Transverse colon (tissue), 4 donors: ENCODE data around the gene IL17C. TPM values are rescaled to one million over a fixed set of nuclear protein-coding genes. Genes with fewer than 3 reads are reported as not detected.
A peak's percentile ranks its signal among the peaks of the same experiment; 100 is the strongest.

Experiments used
- DNase-seq: peaks from one replicate; pipeline ENCODE4 v3.0.0-alpha.2; 2019
- H3K27ac ChIP-seq, 4 donors: fragments of 200-600 bp; sonication (generic); 2 replicates each; pipeline ENCODE4 v1.5.1; 2016 to 2018; ENCODE audit warnings: inconsistent platforms in 4 of 4
- H3K27me3 ChIP-seq: fragments of 200-600 bp; sonication (generic); 2 replicates; pipeline ENCODE4 v1.5.1; 2017; ENCODE audit warnings: inconsistent platforms
- H3K36me3 ChIP-seq, 4 donors: fragments of 200-600 bp; sonication (generic); 2 replicates each; pipeline ENCODE4 v1.5.1; 2017 to 2019; ENCODE audit warnings: inconsistent platforms in 4 of 4
- H3K4me1 ChIP-seq, 4 donors: fragments of 200-600 bp; sonication (generic); 2 replicates each; pipeline ENCODE4 v1.5.1; 2017 to 2020; ENCODE audit warnings: inconsistent platforms in 4 of 4
- H3K4me3 ChIP-seq, 4 donors: fragments of 200-600 bp; sonication (generic); 1 replicate in 1 of 4; 2 replicates in 3 of 4; pipeline versions ENCODE4 v1.5.1 to v1.6.1; 2017 to 2019; ENCODE audit warnings: inconsistent platforms in 4 of 4
- H3K9me3 ChIP-seq, 2 donors: fragments of 200-600 bp; sonication (generic); 2 replicates each; pipeline ENCODE4 v1.5.1; 2017 to 2019; ENCODE audit warnings: inconsistent platforms in 2 of 2
- EP300 ChIP-seq: sonication (generic); formaldehyde crosslinking; IDR thresholded peaks from one replicate; pipeline ENCODE4 v1.6.1; 2017; ENCODE audit warnings: antibody characterized with exemption, low read depth
- POLR2A ChIP-seq: fragments of 450-650 bp; IDR thresholded peaks from one replicate; pipeline ENCODE4 v1.6.1; 2016; ENCODE audit warnings: antibody characterized with exemption, mild to moderate bottlenecking, moderate library complexity
- POLR2AphosphoS5 ChIP-seq, 3 donors: sonication (generic); formaldehyde crosslinking; IDR thresholded peaks; one replicate each; pipeline ENCODE4 v1.6.1; 2016; ENCODE audit warnings: antibody characterized with exemption in 3 of 3
- WGBS, 2 donors: methylation state at CpG; one replicate each; pipeline ENCODE4 v1.1.5; 2018; ENCODE audit warnings: low coverage in 1 of 2; 5-methylcytosine and 5-hydroxymethylcytosine counted together
- in situ Hi-C, 4 donors: fragments of 200-750 bp; cut with MboI; loops; one replicate each; pipeline versions ENCODE4 v1.15.0 to v1.15.1; 2017; ENCODE audit warnings: low sequenced_read_pairs in 3 of 4, low pct_ligation_motif_present in 1 of 4, low pct_unique_long_range_greater_than_20kb in 1 of 4
- intact Hi-C: fragments of 100-400 bp; cut with DNase I; formaldehyde crosslinking; loops from one replicate; pipeline ENCODE4 v1.15.1; 2023; ENCODE audit warnings: low total_unique reads
- total RNA-seq, 4 donors: library from RNA; depleted of rRNA; stranded (reverse); fragments of >200 nt; gene quantifications; one replicate each; pipeline ENCODE4 v1.1.0, GENCODE V29; 2016
- TF ChIP-seq, protein P1 (sequence below), 5 experiments: fragments of 200-600 bp in 3 of 5; fragments of 450-650 bp in 2 of 5; sonication (generic) in 3 of 5; IDR thresholded peaks; 1 replicate in 2 of 5; 2 replicates in 3 of 5; pipeline ENCODE4 v1.5.1; 2016 to 2017; ENCODE audit warnings: antibody characterized with exemption in 5 of 5, inconsistent platforms in 3 of 5, mild to moderate bottlenecking in 2 of 5, moderate library complexity in 1 of 5

Gene IL17C, protein sequence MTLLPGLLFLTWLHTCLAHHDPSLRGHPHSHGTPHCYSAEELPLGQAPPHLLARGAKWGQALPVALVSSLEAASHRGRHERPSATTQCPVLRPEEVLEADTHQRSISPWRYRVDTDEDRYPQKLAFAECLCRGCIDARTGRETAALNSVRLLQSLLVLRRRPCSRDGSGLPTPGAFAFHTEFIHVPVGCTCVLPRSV
- total RNA-seq: not detected

- DNase-seq: peak; percentile 80
- no peak within 1 kb of the TSS for H3K27ac ChIP-seq
- H3K36me3 ChIP-seq: no peaks in the 10 kb centered on the region
- peaks cover 61% of the 10 kb centered on the region for H3K27me3 ChIP-seq
- H3K9me3 ChIP-seq: no peaks in the 10 kb centered on the region
- 32% methylated on average over 27 of the region's 27 CpGs; no CpG with 5 or more reads in 1 of the 2 donors for WGBS, 2 donors
- in situ Hi-C loops: no loop called here
- H3K4me3 ChIP-seq: no peak within 1 kb of the TSS
- intact Hi-C loops: no loop called here
- TF ChIP-seq EP300 (no peak), POLR2AphosphoS5 (IDR thresholded peaks at IDR 0.05) (peak; percentile 85 to 93 (median 92)), POLR2A (no peak)
- TF ChIP-seq, protein P1, sequence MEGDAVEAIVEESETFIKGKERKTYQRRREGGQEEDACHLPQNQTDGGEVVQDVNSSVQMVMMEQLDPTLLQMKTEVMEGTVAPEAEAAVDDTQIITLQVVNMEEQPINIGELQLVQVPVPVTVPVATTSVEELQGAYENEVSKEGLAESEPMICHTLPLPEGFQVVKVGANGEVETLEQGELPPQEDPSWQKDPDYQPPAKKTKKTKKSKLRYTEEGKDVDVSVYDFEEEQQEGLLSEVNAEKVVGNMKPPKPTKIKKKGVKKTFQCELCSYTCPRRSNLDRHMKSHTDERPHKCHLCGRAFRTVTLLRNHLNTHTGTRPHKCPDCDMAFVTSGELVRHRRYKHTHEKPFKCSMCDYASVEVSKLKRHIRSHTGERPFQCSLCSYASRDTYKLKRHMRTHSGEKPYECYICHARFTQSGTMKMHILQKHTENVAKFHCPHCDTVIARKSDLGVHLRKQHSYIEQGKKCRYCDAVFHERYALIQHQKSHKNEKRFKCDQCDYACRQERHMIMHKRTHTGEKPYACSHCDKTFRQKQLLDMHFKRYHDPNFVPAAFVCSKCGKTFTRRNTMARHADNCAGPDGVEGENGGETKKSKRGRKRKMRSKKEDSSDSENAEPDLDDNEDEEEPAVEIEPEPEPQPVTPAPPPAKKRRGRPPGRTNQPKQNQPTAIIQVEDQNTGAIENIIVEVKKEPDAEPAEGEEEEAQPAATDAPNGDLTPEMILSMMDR (IDR thresholded peaks at IDR 0.05): no peak
- peaks cover 12 to 38% (median 34%) of the 10 kb centered on the region in 4 donors for H3K4me1 ChIP-seq
These were observed at the start of gene IL17C for GRCh38 chr16:88638323-88639230. Gene IL17C, plus strand, starts transcription at chr16:88638572. Its CDS starts 70 bp downstream, at chr16:88638642.

DNA sequence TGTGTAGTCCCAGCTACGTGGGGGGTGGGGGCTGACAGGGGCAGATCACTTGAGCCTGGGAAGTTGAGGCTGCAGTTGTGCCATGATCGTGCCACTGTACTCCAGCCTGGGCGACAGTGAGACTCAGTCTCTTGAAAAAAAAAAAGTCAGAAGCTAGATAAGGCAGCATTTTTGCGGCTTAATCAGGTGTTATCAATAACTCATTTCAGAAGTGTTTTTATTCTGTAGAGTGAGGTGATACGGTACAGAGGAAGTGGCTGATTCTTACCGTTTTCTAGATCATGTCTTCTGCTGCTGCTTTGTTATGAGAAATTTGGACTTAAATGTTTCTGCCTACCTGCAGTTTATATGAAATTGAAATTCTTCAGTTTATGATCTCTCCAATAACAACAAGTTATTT is 49.6 kb upstream of the IL17C start:
- 86% methylated on average over 5 to 6 of the region's 6 CpGs for WGBS, 2 donors
- intact Hi-C loops: no loop called here
- H3K36me3 ChIP-seq: peaks cover 0 to 13% (median 6%) of the 10 kb centered on the region in 4 donors

DNA sequence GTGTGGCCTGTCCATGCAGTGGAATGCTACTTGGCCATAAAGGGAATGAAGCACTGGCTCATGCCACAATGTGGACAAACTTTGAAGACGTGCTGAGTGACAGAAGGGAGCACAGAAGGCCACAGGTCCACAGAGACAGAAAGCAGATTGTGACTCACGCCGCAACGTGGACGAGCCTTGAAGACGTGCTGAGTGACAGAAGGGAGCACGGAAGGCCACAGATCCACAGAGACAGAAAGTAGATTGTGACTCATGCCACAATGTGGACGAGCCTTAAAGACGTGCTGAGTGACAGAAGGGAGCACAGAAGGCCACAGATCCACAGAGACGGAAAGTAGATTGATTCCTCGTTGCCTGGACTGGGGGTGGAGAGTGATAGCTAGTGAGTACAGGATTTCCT is 48.9 kb upstream of the IL17C start:
- 81 to 87% methylated on average over 11 of the region's 11 CpGs for WGBS, 2 donors
- peaks cover 0 to 13% (median 6%) of the 10 kb centered on the region in 4 donors for H3K36me3 ChIP-seq
- intact Hi-C loops: no loop called here
- H3K27me3 ChIP-seq: no peaks in the 10 kb centered on the region
- H3K4me3 ChIP-seq: no peak overlapping the region
- in situ Hi-C loops: no loop called here
- H3K4me1 ChIP-seq: peaks cover 0 to 5% (median 0%) of the 10 kb centered on the region in 4 donors
- no peak overlapping the region for H3K27ac ChIP-seq
- no peak for TF ChIP-seq POLR2A
- H3K9me3 ChIP-seq: no peaks in the 10 kb centered on the region
- no peak for DNase-seq

More for the DNA sequence above, 49.6 kb upstream of the IL17C start:
- H3K27ac ChIP-seq: no peak overlapping the region
- DNase-seq: no peak
- in situ Hi-C loops: no loop called here
- TF ChIP-seq, protein P1 (IDR thresholded peaks at IDR 0.05): no peak
- no peak for TF ChIP-seq POLR2A
- no peak for TF ChIP-seq POLR2AphosphoS5 (IDR thresholded peaks at IDR 0.05)
- TF ChIP-seq EP300: no peak
- H3K27me3 ChIP-seq: no peaks in the 10 kb centered on the region
- no peaks in the 10 kb centered on the region for H3K9me3 ChIP-seq
- peaks cover 0 to 5% (median 0%) of the 10 kb centered on the region in 4 donors for H3K4me1 ChIP-seq
- no peak overlapping the region for H3K4me3 ChIP-seq

DNA sequence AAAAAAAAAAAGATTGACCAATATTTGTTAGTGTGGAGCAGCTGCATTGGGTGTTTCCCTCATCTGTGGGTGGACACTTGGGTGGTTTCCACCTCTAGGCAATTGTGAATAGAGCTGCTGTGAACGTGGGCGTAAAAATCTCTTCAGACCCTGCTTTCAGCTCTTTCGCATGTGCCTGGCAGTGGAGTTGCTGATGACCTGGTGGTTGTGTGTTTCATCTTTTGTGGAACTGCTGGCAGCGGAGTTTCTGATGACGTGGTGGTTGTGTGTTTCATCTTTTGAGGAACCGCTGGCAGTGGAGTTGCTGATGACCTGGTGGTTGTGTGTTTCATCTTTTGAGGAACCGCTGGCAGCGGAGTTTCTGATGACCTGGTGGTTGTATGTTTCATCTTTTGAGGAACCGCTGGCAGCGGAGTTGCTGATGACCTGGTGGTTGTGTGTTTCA is 46.8 kb upstream of the IL17C start:
- in situ Hi-C loops: no loop called here
- DNase-seq: peak; percentile 35
- H3K27me3 ChIP-seq: no peaks in the 10 kb centered on the region
- H3K27ac ChIP-seq: no peak overlapping the region
- peaks cover 0 to 13% (median 6%) of the 10 kb centered on the region in 4 donors for H3K36me3 ChIP-seq
- WGBS, 2 donors: 70 to 80% methylated on average over 2 to 10 of the region's 10 CpGs
- H3K9me3 ChIP-seq: no peaks in the 10 kb centered on the region
- TF ChIP-seq, protein P1 (IDR thresholded peaks at IDR 0.05): no peak
- no peak for TF ChIP-seq POLR2AphosphoS5 (IDR thresholded peaks at IDR 0.05)
- TF ChIP-seq EP300: no peak
- TF ChIP-seq POLR2A: no peak
- H3K4me1 ChIP-seq: peaks cover 0 to 5% (median 0%) of the 10 kb centered on the region in 4 donors
- no peak overlapping the region for H3K4me3 ChIP-seq
- intact Hi-C loops: no loop called here
